Cardiac muscle cell (in vitro differentiated cells and primary cell): ENCODE measurements around the gene POP5. TPM values are rescaled to one million over a fixed set of nuclear protein-coding genes. Genes with fewer than 3 reads are reported as not detected.

Source experiments
- DNase-seq, 2 donors: peaks; one replicate each; pipeline versions ENCODE4 v3.0.0 to v3.0.0-alpha.2; 2010 to 2017; ENCODE audit warnings: low read depth in 1 of 2, low spot score in 1 of 2
- H3K27ac ChIP-seq: fragments of 200-600 bp; sonication (generic); 2 replicates; pipeline ENCODE4 v1.5.1; 2016
- H3K27me3 ChIP-seq: fragments of 200-600 bp; sonication (generic); 2 replicates; pipeline ENCODE4 v1.6.0; 2016; ENCODE audit warnings: control low read depth
- H3K36me3 ChIP-seq: fragments of 200-600 bp; sonication (generic); 2 replicates; pipeline ENCODE4 v1.5.1; 2016; ENCODE audit warnings: control low read depth
- H3K4me1 ChIP-seq: fragments of 200-600 bp; sonication (generic); 2 replicates; pipeline ENCODE4 v1.8.1; 2017; ENCODE audit warnings: low read depth, mild to moderate bottlenecking, mixed run types
- H3K4me3 ChIP-seq: fragments of 200-600 bp; sonication (generic); 2 replicates; pipeline ENCODE4 v1.5.1; 2016; ENCODE audit warnings: mild to moderate bottlenecking
- H3K9me3 ChIP-seq: fragments of 200-600 bp; sonication (generic); 2 replicates; pipeline ENCODE4 v1.5.1; 2017; ENCODE audit warnings: low read depth, mild to moderate bottlenecking, control low read depth
- polyA plus RNA-seq: library from polyadenylated mRNA; unstranded; fragments of >200 nt; fragmentation: Nextera tagmentation; extraction: Ambion mirVana; gene quantifications from 2 replicates; pipeline ENCODE4 v1.2.1, GENCODE V29; 2016
- total RNA-seq: library from RNA; depleted of rRNA; stranded (reverse); fragments of >200 nt; gene quantifications from 2 replicates; pipeline ENCODE4 v1.2.3, GENCODE V29; 2016
- TF ChIP-seq, protein P1 (sequence below): IDR thresholded peaks from 2 replicates; pipeline ENCODE4 v1.5.1; 2012; ENCODE audit warnings: low read depth, mild to moderate bottlenecking, low read length

POP5 gene
- total and polyA plus RNA-seq, 2 experiments from 2014 or later: 27.9 to 75.3 TPM

GRCh38 chr12:120599672-120600552, 18.7 kb upstream of the POP5 start:
- H3K4me3 ChIP-seq: no peak overlapping the region
- TF ChIP-seq, protein P1, sequence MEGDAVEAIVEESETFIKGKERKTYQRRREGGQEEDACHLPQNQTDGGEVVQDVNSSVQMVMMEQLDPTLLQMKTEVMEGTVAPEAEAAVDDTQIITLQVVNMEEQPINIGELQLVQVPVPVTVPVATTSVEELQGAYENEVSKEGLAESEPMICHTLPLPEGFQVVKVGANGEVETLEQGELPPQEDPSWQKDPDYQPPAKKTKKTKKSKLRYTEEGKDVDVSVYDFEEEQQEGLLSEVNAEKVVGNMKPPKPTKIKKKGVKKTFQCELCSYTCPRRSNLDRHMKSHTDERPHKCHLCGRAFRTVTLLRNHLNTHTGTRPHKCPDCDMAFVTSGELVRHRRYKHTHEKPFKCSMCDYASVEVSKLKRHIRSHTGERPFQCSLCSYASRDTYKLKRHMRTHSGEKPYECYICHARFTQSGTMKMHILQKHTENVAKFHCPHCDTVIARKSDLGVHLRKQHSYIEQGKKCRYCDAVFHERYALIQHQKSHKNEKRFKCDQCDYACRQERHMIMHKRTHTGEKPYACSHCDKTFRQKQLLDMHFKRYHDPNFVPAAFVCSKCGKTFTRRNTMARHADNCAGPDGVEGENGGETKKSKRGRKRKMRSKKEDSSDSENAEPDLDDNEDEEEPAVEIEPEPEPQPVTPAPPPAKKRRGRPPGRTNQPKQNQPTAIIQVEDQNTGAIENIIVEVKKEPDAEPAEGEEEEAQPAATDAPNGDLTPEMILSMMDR: no peak
- no peaks in the 10 kb centered on the region for H3K27me3 ChIP-seq
- DNase-seq: no peak
- no peaks in the 10 kb centered on the region for H3K4me1 ChIP-seq
- no peaks in the 10 kb centered on the region for H3K9me3 ChIP-seq
- no peaks in the 10 kb centered on the region for H3K36me3 ChIP-seq
- H3K27ac ChIP-seq: no peak overlapping the region

- DNase-seq: peak in 1 of 2 donors; percentile 32
- TF ChIP-seq, protein P1: no peak
- H3K27me3 ChIP-seq: no peaks in the 10 kb centered on the region
- H3K9me3 ChIP-seq: no peaks in the 10 kb centered on the region
- H3K36me3 ChIP-seq: no peaks in the 10 kb centered on the region
- no peak overlapping the region for H3K27ac ChIP-seq
- H3K4me3 ChIP-seq: no peak overlapping the region
- no peaks in the 10 kb centered on the region for H3K4me1 ChIP-seq
These were observed 17.7 kb upstream of the POP5 start for GRCh38 chr12:120598674-120599463.

DNA sequence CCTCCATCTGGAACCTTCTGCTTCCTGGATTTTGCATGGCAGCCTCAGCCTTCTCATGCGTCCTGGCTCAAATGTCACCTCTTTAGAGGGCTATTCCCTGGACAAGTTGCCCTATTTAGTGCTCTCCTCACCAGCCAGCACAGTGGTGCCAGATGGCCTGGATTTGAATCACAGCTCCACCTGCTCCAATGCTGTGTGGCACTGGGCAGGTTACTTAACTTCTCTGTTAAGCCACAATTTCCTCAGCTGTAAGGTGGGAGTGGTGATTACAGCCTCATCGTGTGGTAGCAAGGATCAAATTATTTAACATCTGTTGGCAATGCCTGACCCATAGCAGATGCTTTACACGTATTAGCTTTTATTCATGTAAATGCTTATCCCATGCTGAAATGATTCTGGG, 16.7 kb upstream of the POP5 start:
- Histone ChIP-seq H3K27ac (no peak overlapping the region), H3K4me1 (no peaks in the 10 kb centered on the region), H3K27me3 (no peaks in the 10 kb centered on the region), H3K4me3 (no peak overlapping the region), H3K36me3 (no peaks in the 10 kb centered on the region), H3K9me3 (no peaks in the 10 kb centered on the region)
- DNase-seq: no peak
- TF ChIP-seq, protein P1: no peak

- H3K27me3 ChIP-seq: no peaks in the 10 kb centered on the region
- H3K4me3 ChIP-seq: no peak overlapping the region
- DNase-seq: no peak
- H3K4me1 ChIP-seq: no peaks in the 10 kb centered on the region
- no peak overlapping the region for H3K27ac ChIP-seq
- no peaks in the 10 kb centered on the region for H3K9me3 ChIP-seq
- H3K36me3 ChIP-seq: no peaks in the 10 kb centered on the region
- TF ChIP-seq, protein P1: no peak
These were observed 15.7 kb upstream of the POP5 start for GRCh38 chr12:120596901-120597300.

DNA sequence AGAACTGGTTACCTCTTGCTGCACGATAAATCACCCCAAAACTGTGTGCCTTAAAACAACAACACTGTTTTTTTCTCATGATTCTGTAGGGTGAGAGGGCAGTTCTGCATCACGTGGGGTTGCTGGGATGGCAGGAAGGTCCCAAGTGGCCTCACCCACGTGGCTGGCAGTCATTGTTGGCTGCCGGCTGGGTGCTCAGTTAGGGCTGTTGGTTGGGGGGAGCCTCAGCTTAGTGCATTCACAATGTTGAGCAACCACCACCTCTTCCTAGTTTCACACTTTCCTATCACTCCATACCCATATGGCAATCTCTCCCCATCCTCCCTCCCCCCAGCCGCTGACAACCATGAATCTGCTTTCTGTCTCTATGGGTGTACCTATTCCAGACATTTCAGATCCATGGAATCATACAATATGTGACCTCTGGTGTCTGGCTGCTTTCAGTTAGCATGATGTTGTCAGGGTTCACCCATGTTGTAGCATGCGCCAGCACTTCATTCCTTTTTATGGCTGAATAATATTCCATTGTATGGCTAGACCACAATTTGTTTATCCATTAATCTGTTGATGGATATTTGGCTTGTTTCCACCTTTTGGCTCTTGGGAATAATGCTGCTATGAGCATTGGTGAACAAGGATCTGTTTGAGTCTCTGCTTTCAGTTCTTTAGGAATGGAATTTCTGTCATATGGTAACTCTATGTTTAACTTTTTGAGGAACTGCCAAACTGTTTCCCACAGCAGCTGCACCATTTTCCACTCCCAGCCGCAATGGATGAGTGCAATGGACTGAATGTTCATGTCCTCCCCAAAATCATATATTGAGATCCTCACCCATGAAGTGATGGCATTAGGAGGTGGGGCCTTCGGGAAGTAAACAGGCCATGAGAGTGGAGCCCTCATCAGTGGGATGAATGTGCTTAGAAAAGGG, 11.2 kb upstream of the POP5 start:
- Histone ChIP-seq H3K4me1 (no peaks in the 10 kb centered on the region), H3K27me3 (no peaks in the 10 kb centered on the region), H3K27ac (no peak overlapping the region), H3K36me3 (no peaks in the 10 kb centered on the region), H3K4me3 (no peak overlapping the region), H3K9me3 (no peaks in the 10 kb centered on the region)
- TF ChIP-seq, protein P1: no peak
- DNase-seq: no peak
